GM18873 (cell line): ENCODE results near the gene POLR3A.

Experiments
- ATAC-seq: cut with Tn5 transposase; IDR thresholded peaks from one replicate; pipeline ENCODE4 v1.9.1; 2021; ENCODE audit warnings: mild to moderate bottlenecking, moderate library complexity, moderate number of reproducible peaks; ENCODE audit not compliant: unreplicated experiment, low FRiP score

Gene POLR3A

GRCh38 chr10:77983384-77984341, 45.7 kb downstream of the POLR3A start:
- ATAC-seq, result no peak

- no peak for ATAC-seq
Observed at GRCh38 chr10:77981281-77981680, 48.0 kb downstream of the POLR3A start.

- ATAC-seq, result no peak
Observed at GRCh38 chr10:77979221-77979620, 50.1 kb downstream of the POLR3A start.

GRCh38 chr10:77978360-77978759, 51.0 kb downstream of the POLR3A start:
- ATAC-seq, result no peak

GRCh38 chr10:77977934-77978333, 51.4 kb downstream of the POLR3A start:
- ATAC-seq, result no peak

- ATAC-seq, result no peak
Observed at GRCh38 chr10:77977016-77977415, 52.3 kb downstream of the POLR3A start.

- no peak for ATAC-seq
Observed at GRCh38 chr10:77975086-77975666, 54.1 kb downstream of the POLR3A start.

- ATAC-seq, result no peak
Observed at GRCh38 chr10:77974396-77975074, 54.8 kb downstream of the POLR3A start.

GRCh38 chr10:77973276-77973675, 56.0 kb downstream of the POLR3A start:
- ATAC-seq, result no peak

GRCh38 chr10:77972148-77972547, 57.2 kb downstream of the POLR3A start:
- no peak for ATAC-seq

- ATAC-seq, result no peak
Observed at GRCh38 chr10:77971804-77972144, 57.5 kb downstream of the POLR3A start.

GRCh38 chr10:77970869-77971803, 58.2 kb downstream of the POLR3A start:
- ATAC-seq, result no peak

GRCh38 chr10:77969114-77969513, 60.2 kb downstream of the POLR3A start:
- ATAC-seq, result no peak

- no peak for ATAC-seq
Observed at GRCh38 chr10:77967611-77968022, 61.7 kb downstream of the POLR3A start.

GRCh38 chr10:77965294-77965693, 64.0 kb downstream of the POLR3A start:
- no peak for ATAC-seq

GRCh38 chr10:77964811-77965210, 64.5 kb downstream of the POLR3A start:
- ATAC-seq, result no peak

GRCh38 chr10:77963901-77964300, 65.4 kb downstream of the POLR3A start:
- no peak for ATAC-seq

- no peak for ATAC-seq
Observed at GRCh38 chr10:77962350-77963146, 66.8 kb downstream of the POLR3A start.

GRCh38 chr10:77961668-77962067, 67.6 kb downstream of the POLR3A start:
- no peak for ATAC-seq
